ENCODE measurements around the gene FRMD4A.

GRCh38 chr10:14063531-14064285, 267.0 kb downstream of the FRMD4A start:
- TF ChIP-seq POLR2AphosphoS5 (IDR thresholded peaks at IDR 0.05) (peak; percentile 72 to 84), CTCF (IDR thresholded peaks at IDR 0.05) (no peak), POLR2A (IDR thresholded peaks at IDR 0.05) (no peak), EP300 (IDR thresholded peaks at IDR 0.05) (peak in 3 of 4 donors; percentile 54 to 96 (median 73))

Measured in upper lobe of left lung (tissue), 4 donors.